Upper lobe of left lung (tissue), 4 donors: ENCODE measurements around the gene ZNF507.

Experiments used
- POLR2A ChIP-seq, 4 donors: fragments of 450-650 bp; IDR thresholded peaks; one replicate each; pipeline ENCODE4 v1.5.1; 2016 to 2017; ENCODE audit warnings: antibody characterized with exemption in 4 of 4, mild to moderate bottlenecking in 2 of 4
- POLR2AphosphoS5 ChIP-seq, 2 donors: sonication (generic); formaldehyde crosslinking; IDR thresholded peaks; one replicate each; pipeline ENCODE4 v1.5.1; 2017; ENCODE audit warnings: antibody characterized with exemption in 2 of 2
- TF ChIP-seq, protein P1 (sequence below), 6 experiments: fragments of 450-650 bp in 4 of 6; fragments of 200-600 bp in 2 of 6; sonication (generic) in 2 of 6; IDR thresholded peaks; one replicate each; pipeline ENCODE4 v1.5.1; 2016 to 2019; ENCODE audit warnings: antibody characterized with exemption in 6 of 6

DNA sequence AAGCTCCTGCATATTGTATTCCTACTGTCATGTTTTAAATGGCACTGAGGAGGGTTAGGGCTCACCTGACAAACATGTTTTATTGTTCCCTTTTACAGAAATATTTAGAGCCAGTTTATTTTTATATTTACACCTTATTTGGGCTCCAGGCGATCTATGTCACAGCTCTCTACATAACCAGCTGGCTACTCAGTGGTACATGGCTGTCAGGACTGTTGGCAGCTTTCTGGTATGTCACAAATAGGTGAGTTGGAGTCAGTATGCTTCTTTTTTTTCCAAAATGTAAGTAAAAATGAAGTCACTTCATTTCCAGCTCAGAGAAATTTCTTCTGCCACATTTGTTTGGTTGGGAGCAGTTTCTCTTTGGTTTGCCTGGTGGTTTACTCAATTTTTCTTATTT, 91.7 kb downstream of the ZNF507 start:
- TF ChIP-seq, protein P1, sequence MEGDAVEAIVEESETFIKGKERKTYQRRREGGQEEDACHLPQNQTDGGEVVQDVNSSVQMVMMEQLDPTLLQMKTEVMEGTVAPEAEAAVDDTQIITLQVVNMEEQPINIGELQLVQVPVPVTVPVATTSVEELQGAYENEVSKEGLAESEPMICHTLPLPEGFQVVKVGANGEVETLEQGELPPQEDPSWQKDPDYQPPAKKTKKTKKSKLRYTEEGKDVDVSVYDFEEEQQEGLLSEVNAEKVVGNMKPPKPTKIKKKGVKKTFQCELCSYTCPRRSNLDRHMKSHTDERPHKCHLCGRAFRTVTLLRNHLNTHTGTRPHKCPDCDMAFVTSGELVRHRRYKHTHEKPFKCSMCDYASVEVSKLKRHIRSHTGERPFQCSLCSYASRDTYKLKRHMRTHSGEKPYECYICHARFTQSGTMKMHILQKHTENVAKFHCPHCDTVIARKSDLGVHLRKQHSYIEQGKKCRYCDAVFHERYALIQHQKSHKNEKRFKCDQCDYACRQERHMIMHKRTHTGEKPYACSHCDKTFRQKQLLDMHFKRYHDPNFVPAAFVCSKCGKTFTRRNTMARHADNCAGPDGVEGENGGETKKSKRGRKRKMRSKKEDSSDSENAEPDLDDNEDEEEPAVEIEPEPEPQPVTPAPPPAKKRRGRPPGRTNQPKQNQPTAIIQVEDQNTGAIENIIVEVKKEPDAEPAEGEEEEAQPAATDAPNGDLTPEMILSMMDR (IDR thresholded peaks at IDR 0.05) = no peak
- TF ChIP-seq POLR2AphosphoS5 (IDR thresholded peaks at IDR 0.05) (no peak), POLR2A (IDR thresholded peaks at IDR 0.05) (no peak)
